PFSK-1 (cell line): ENCODE measurements around the gene SLC2A10.

Source experiments
- FOXP2 ChIP-seq: optimal IDR thresholded peaks from 2 replicates; pipeline ENCODE3; 2011; ENCODE audit warnings: borderline replicate concordance, control low read depth, inconsistent platforms; ENCODE audit not compliant: insufficient read depth; ENCODE audit errors: extremely low read length, extremely low read depth
- POLR2AphosphoS5 ChIP-seq: IDR thresholded peaks from 2 replicates; pipeline ENCODE4 v1.6.1; 2012; ENCODE audit warnings: low read depth, mild to moderate bottlenecking, control low read depth, low read length, moderate library complexity
- REST ChIP-seq, 2 experiments: IDR thresholded peaks; 2 replicates each; pipeline versions ENCODE4 v1.6.1 to v1.8.0; 2011 to 2012; ENCODE audit warnings: low read depth in 2 of 2, low read length in 2 of 2, control low read depth in 1 of 2, inconsistent platforms in 1 of 2, mild to moderate bottlenecking in 1 of 2, moderate library complexity in 1 of 2; ENCODE audit not compliant: insufficient read depth in 1 of 2
- SIN3A ChIP-seq: IDR thresholded peaks from 2 replicates; pipeline ENCODE4 v1.6.1; 2012; ENCODE audit warnings: mild to moderate bottlenecking, low read length, moderate library complexity, borderline replicate concordance; ENCODE audit not compliant: insufficient read depth
- TAF1 ChIP-seq: IDR thresholded peaks from 2 replicates; pipeline ENCODE4 v1.6.1; 2012; ENCODE audit warnings: low read length, control low read depth, borderline replicate concordance; ENCODE audit not compliant: insufficient read depth

GRCh38 chr20:46741924-46742668 is 32.6 kb downstream of the SLC2A10 start:
- TF ChIP-seq POLR2AphosphoS5: no peak
- no peak for TF ChIP-seq TAF1
- no peak for TF ChIP-seq SIN3A
- no peak for TF ChIP-seq REST (IDR thresholded peaks at IDR 0.05; ENCODE audit: insufficient read depth in 1 of 2, low read depth in 2 of 2, low read length in 2 of 2)
- TF ChIP-seq FOXP2: no peak
